Hematopoietic multipotent progenitor cell treated with erythropoietin and hydrocortisone succinate and interleukin-3 and kit ligand, for 4 days (in vitro differentiated cells): ENCODE measurements around the gene C20orf141.
"Not testable (repeated sequence)": the region's sequence is repeated elsewhere in the genome, so short reads cannot be mapped to it uniquely, and the experiment has no call there.

Experiments used
- DNase-seq: peaks from one replicate; pipeline ENCODE4 v3.0.0-alpha.2; 2015

Gene C20orf141, protein sequence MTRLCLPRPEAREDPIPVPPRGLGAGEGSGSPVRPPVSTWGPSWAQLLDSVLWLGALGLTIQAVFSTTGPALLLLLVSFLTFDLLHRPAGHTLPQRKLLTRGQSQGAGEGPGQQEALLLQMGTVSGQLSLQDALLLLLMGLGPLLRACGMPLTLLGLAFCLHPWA

DNA sequence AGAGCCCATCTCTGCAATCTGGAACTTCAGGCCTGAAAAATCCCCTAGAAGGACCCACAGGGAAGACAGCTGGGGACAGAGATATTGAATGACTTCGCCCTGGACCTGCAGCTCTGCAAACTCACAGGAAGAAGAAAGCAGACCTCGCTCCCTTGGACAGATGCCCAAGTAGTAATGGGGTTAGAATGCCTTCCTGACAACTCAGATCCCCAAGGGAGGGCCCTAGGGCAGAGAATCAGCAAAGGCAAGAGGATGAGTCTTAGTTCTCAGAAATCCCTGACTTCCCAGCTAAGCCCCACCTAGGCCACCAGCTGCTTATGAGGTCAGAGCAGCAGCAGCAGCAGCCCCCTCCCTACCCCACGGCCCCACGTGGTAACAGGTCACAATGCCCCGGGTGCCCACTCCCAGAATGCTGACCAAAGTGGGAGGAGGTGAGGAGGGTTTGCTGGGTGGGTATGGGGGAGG lies at the start of gene C20orf141:
TSS of gene C20orf141 (plus strand) at position 401 of the 465 bp plus-strand sequence. CDS start 198 bp downstream, outside the sequence.
- peak; percentile 85 for DNase-seq

DNA sequence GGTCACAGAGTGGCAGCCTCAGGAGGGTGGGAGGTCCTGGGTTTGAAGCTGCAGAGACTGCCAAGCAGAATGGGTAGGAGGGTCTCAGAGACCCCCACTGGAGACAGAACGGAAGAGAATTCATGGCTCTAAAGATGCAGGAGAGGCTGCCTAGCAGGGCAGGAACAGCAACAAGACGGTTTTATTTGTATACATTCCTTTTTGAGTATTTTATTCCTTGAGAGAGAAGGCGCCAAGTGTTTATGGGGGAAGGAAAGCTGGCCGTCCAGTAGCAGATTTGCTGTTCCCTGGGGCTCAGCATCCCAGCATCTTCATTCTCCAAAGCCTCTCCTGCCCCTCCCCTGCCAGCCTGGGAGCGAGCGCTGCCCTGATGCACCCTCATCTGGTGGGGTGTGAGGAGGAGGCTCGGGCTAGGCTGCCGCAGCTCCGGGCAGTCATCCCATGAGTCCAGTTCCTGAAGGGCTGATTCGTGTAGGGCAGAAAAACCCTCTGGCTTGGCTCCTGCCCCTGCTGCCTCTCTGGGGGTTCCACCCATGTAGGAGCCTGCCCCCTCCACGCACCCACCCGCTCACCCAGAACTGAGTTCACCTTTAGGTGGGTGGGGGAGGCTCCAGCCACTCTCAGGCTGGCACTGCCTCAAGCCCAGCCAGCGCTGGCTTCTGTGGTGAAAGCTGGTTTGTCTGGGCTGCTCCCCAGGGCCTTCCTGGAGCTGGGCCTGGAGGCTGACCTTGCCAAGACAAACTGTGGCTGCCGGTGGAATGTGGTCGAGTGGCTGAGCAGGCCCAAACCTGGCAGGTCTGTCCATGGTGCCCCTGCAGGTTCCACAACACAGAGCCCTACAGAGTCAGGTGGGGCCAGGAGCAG lies 46.8 kb upstream of the C20orf141 start:
- no peak for DNase-seq

DNA sequence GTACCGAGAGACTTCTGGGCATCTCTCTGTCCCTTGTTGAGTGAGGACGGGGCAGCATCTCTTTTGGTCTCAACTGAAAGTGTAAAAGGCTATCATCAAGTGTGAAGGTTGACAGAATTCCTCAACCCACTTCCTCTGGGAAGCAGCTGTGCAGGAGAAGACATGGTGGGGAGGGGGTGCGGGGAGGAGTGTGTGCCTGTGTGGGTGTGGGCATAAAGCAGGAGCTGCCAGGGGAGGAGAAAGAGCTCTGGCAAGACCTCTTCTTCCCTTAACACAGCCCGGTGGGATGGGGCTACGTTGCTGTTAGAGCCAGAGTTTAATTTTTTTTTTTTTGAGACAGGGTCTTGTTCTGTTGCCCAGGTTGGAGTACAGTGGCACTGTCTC lies 46.2 kb upstream of the C20orf141 start:
- no peak for DNase-seq

DNA sequence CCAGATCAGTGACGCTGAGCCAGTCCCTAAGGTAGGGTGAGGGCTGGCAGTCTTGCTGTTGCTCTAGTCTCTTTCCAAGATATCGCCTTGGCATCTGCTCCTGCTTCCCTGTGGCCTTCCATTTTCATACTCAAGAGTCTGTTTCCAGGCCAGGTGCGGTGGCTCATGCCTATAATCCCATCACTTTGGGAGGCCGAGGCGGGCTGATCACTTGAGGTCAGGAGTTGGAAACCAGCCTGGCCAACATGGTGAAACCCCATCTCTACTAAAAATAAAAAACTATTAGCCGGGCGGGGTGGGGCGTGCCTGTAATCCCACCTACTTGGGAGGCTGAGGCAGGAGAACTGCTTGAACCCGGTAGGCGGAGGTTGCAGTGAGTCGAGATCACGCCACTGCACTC lies 44.7 kb upstream of the C20orf141 start:
- DNase-seq = not testable (repeated sequence)

DNA sequence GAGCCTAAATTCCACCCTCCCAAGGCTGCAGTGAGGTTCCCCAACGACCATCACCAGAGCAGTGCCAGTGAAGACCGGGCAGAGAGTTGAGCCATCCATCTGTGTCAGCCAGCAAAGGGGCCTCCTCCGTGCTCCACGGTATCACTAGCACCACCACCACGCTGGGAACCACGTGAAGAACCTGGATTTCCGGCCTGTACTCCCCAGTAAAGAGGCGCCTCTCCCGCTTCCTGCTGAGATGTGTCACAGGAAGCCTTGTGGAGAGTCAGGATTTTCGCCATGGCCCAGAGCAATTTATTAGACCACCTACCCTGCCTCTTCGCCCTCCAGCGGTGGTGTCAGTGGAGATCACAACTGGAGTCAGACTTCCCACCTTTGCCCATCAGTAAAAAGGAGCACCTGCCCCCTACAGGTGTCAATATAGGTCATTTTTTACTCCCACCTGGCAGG lies 43.1 kb upstream of the C20orf141 start:
- no peak for DNase-seq

DNA sequence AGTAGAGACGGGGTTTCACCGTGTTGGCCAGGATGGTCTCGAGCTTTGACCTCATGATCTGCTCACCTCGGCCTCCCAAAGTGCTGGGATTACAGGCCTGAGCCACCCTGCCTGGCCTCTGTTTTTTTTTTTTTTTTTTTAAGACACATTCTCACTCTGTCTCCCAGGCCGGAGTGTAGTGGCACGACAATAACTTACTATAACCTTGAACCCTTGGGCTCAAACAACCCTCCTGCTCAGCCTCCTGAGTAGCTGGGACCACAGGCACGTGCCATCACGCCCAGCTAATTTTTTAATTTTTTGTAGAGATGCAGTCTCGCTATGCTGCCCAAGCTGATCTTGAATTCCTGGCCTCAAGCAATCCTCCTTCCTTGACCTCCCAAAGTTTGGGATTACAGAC lies 41.0 kb upstream of the C20orf141 start:
- no peak for DNase-seq

DNA sequence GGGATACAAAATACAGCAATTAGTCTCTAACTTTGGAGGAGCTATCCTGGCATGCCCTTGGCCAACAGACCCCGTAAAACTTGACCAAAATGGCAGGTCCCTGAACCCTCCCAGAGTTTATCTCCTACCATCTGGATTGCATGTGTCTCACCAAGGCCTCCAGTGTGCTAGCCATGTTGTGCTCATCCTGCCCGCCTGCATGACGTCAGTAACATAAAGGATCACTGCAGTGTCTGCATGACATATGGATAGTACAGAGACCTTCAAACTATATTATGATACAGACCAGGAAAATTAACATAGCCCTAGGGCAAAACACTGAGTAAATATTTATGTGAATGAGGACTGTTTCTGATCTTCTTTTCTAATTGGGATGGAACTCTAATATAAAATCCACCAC lies 39.6 kb upstream of the C20orf141 start:
- no peak for DNase-seq

DNA sequence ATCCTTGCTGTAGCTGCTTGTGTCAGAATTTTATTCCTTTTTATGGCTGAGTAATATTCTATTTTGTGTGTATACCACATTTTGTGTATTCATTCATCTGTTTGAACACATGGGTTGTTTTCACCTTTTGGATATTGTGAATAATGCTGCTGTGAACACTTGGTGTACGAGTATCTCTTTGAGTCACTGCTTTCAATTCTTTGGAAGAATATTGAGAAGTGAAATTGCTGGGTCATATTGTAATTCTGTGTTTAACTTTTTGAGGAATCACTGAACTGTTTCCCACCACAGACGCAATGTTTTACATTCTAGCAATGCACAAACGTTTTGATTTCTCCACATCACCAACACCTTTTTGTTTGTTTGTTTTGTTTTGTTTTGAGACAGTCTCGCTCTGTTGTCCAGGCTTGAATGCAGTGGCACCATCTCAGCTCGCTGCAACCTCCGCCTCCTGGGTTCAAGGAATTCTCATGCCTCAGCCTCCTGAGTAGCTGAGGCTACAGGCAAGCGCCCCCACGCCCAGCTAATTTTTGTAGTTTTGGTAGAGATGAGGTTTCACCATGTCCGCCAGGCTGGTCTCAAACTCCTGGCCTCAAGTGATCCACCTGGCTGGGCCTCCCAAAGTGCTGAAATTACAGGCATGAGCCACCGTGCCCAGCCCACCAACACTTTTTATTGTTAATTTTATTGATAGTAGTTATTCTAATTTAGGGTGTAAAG lies 36.0 kb upstream of the C20orf141 start:
- no peak for DNase-seq

DNA sequence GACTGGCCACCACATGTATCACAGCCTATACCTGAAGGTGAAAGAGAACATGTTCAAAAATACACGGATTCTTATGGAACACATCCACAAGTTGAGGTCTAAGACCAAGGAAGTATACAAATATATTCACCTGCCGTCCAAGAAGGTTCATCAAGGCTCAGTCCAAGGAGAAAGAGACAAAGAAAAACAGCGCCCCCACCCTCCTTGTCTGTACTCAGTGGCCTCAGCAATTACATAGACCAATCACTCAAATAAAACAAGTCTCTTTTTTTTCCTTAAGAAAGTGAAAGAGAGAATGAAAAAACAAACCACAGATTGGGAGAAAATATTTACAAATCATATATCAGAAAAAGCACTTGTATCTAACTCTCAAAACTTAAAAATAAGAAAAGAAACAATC lies 33.8 kb upstream of the C20orf141 start:
- DNase-seq = no peak

DNA sequence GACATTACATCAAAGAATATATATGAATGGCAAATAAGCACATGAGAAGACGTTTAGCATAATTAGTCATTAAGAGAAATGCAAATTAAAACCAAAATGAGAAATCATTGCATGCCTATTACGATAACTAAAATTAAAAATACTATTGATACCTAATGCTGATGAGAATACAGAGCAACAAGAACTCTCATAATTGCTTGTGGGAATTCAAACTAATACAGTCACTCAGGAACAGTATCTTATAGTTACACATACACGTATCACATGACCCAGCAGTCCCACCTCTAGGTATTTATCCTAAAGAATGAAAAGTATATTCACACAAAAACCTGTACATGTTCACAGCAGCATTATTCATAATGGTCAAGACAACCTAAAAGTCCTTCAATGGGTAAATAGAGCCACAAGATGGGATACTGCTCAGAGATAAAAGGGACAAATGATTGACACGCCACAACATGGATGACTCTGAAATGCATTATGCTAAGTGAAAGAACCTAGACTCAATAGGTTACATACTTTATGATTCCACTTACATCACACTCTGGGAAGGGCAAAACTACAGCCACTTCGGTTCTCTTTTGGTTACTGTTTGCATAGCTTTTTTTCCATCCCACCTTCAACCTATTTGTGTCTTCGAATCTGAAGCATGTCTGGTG lies 30.8 kb upstream of the C20orf141 start:
- DNase-seq = no peak

DNA sequence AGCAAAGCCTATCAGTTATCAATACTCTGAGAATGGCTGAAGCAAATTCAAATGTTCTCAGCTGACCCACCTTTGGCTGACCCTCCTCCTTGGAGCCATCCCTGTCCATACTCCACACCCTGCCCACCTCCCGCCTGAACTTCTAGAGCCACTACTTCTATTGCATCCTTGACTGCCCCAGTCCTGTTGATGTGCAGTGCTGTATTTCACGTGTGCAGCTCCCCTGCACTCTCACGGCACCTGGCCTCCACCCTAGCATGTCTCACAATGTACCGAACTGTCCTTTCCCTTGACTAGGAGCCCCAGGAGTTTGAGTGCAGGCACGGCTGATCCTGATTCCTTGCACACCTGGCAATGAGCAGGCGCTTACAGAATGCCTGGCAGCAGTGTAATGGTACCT lies 21.3 kb upstream of the C20orf141 start:
- no peak for DNase-seq

DNA sequence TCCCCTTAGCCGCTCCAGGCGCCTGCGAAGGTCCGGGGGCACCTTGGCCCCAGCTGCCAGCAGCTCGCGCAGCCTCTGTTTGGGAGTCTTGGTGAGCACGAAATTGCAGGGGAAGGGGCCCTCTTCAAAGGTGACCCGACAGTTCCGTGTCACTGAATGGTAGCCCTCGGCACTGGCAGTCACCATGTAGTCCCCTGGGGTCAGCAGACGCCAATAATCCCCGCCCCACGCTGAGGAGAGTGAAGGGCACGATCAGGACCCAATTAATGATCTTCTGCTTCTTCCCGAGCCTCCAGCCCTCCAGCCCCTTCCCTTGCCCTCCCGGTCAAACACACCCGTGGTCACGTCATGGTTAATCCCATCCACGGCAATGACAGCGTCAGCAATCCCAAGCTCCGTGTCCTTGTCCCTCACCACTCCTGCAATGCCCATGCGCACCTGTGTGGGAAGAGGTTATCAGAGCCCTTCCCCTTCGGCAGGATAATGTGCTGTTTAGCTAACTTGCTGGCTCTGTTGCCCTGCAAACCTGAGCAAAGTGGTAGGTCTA lies 20.5 kb upstream of the C20orf141 start:
- no peak for DNase-seq

DNA sequence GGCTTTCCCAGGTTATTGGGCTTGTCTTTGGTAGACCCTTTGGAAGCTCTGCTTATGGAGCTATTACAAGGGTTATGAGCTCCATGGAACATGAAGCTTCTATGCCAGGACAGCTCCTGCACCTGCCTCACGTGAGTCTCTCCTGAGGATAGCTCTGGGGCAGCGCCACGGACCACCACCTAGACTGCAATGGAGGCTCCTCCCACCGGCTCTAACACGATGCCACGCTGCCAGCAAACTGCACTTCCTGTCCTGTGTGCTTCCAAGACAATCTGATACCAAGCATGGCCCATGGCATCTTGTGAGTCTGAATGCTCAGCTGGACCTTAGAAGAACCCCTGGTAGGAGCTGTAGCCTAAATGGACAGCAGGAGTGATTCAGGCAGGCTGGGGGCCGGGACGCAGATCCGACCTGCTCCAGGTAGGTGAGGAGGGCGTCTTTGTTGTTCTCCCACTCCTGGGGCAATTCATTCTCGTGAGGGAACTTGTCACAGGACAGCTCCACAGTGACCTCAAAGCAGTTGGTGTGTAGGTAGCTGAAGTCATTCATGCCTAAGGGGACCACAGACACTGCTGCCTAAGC lies 19.8 kb upstream of the C20orf141 start:
- no peak for DNase-seq

DNA sequence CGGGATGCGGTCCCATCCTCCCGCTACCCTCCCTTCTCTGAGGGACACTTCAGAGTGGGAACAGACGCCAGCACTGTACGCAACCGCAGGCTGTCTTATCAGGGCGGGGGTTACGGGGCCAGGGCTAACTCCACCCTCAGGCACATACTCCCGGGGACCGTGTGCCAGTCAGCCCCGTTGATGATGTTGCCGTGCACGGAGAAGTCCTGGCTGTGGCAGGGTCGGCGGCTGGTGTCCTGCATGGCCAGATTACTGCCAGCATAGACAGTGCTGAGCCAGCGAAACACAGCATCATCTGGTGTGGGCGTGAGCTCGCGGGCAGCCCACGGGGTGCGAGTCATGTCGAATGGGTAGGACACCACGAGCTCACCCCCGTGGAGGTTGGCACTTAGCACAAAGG lies 19.3 kb upstream of the C20orf141 start:
- peak; percentile 77 for DNase-seq

DNA sequence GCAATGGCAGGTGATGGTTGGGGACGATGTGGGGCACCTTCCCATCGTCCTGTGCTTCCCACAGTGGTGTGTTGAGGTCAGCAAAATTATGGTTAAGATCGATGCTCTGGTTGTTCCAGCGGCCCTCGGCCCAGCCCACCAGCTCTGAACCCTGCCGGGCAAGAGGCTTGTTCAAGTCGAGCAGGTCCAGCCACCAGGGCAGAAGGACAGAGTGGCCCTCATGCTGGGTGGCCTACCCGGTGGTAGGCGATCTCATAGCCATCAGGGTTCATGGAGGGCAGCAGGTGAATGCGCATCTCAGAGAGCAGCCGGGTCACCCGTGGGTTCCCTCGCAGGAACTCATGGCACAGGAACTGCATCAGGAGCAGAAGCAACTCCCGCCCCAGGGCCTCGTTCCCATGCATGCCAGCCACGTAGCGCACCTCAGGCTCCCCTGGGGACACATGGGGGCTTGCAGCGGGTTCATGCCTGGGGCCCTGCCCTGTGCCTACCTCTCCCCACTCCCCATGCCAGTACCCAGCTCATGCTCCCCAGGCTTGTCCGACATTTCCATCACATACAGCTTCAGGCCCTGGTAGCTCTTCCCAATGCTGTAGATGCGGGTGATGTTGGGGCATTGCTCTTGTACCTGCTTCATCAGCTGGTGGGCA lies 18.7 kb upstream of the C20orf141 start:
- no peak for DNase-seq

DNA sequence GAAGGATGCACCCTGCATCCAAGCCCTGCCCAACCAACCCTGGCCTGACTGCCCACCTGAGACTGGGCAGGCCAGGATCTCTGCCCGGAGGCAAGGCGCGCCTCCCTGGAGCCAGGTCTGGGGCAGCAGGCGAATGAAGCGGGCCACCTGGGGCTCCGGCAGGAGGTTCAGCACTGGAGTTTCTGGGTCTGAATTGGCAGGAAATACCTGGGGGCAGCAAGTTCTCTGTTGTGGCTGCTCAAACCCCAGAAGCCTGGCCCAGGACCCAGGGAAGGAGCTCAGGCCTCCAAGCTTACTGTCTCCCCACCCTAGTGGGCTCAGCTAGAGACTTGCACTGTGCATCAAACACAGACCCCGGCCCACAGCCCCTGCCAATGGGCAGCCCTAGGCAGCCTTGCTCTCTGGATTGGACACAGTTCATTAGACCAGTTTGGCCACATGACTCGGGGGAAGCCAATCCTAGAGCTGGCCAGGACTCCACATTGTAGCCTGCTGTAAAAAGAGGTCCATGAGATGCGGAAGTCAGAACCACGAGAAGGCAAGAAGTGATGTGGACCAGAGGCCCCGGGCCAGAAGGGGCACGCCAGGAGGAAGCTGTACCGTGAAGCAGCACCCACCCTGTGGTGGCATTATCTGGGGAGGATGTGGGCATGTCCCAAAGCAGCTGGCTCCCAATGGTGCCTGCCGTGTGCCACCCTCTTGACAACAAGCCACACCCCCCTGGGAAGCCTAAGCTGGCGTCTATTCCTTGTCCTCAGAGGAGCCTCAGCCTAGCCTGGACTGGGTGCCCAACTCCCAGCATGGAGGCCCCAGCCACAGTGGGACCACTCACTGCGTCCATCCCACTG lies 17.4 kb upstream of the C20orf141 start:
- peak; percentile 37 for DNase-seq

DNA sequence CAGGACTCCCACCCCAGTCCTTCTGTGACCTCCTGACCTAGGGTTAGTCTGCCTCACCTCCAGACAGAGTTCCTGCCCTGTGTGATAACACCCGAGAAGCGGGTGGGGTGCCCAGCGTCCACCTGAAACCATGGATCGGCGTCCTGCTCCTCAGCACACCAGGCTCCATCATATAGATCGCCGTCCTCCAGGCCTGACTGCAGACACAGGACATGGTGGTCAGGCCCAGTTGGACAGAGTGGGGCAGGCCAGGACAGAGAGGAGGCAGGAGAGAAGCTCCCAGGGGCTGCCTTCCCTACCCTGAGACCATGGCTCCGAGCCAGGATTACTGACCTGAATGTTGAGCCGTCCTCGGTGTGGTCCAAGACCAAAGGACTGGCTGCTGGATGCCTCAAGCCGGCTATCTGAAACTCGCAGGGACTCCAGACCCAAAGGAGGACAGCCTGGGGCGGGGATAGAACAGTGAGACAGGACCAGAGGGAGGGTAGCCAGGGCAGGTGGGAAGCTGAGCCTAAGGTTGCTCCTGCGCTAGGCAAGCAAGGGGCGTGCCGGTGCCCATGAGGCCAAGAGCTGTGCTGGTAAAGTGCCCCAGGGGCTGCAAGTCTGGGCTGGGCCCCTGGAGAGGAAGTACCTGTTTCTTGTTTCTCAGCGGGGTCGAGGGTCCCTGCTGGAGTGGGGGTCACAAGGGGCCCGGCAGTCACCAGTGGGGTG lies 16.5 kb upstream of the C20orf141 start:
- DNase-seq = no peak

DNA sequence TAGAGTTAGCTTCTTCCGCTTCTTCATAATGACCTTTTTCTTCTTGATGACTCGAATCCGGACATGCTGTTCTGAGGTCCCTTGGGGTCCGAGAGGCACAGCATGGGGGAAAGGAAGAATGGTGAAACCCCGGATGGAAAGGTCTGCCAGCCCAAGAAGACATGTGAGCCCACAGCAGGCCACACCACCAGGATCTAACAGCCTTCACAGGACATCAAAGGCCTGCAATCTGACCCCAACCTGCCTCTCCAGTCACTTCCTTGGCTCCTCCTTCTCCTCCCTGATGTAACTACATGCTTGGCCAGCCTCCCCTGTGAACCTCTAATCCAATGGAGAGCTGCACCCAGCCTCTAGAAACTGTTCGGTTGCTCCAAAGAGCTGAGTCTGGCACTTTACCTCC lies 16.0 kb upstream of the C20orf141 start:
- peak; percentile 57 for DNase-seq

DNA sequence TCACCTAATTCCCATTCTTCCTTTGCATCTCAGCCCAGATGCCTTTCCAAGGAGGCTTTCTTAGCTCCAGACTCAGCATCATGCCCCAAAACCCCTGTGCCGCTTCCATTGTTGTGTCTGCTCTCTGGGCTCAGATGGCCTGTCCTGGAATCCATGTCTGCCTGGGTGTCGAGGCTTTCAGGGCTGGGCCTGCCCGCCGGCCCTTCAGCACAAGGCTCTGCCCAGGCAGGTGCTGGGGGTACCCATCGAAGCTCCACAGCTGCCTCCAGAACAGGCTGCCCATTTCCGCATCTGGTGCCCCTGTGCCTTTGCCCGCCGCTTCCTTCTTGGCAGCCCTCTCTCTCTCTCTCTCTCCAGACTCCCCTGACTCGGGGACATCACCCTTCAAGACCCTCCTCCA lies 15.5 kb upstream of the C20orf141 start:
- peak; percentile 46 for DNase-seq
